ENCODE data around the gene TIGD1.

- TF ChIP-seq, protein P1, sequence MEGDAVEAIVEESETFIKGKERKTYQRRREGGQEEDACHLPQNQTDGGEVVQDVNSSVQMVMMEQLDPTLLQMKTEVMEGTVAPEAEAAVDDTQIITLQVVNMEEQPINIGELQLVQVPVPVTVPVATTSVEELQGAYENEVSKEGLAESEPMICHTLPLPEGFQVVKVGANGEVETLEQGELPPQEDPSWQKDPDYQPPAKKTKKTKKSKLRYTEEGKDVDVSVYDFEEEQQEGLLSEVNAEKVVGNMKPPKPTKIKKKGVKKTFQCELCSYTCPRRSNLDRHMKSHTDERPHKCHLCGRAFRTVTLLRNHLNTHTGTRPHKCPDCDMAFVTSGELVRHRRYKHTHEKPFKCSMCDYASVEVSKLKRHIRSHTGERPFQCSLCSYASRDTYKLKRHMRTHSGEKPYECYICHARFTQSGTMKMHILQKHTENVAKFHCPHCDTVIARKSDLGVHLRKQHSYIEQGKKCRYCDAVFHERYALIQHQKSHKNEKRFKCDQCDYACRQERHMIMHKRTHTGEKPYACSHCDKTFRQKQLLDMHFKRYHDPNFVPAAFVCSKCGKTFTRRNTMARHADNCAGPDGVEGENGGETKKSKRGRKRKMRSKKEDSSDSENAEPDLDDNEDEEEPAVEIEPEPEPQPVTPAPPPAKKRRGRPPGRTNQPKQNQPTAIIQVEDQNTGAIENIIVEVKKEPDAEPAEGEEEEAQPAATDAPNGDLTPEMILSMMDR (conservative IDR thresholded peaks at IDR 0.05; ENCODE audit: low read depth in 2 of 2), result no peak
- TF ChIP-seq EZH2 (IDR thresholded peaks at IDR 0.05; ENCODE audit: low read depth, unreplicated experiment) (no peak), EZH2phosphoT487 (IDR thresholded peaks at IDR 0.05; ENCODE audit: unreplicated experiment) (no peak), CREB1 (CRISPR knock-in tag; IDR thresholded peaks at IDR 0.05; ENCODE audit: low read depth) (no peak), ZNF114 (CRISPR knock-in tag; IDR thresholded peaks at IDR 0.05) (no peak)
- TF ChIP-seq, protein P2, sequence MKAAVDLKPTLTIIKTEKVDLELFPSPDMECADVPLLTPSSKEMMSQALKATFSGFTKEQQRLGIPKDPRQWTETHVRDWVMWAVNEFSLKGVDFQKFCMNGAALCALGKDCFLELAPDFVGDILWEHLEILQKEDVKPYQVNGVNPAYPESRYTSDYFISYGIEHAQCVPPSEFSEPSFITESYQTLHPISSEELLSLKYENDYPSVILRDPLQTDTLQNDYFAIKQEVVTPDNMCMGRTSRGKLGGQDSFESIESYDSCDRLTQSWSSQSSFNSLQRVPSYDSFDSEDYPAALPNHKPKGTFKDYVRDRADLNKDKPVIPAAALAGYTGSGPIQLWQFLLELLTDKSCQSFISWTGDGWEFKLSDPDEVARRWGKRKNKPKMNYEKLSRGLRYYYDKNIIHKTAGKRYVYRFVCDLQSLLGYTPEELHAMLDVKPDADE (IDR thresholded peaks at IDR 0.05), result no peak
Observed at GRCh38 chr2:232504438-232504837, 45.9 kb downstream of the TIGD1 start.

All from GM23338 (cell line).